ENCODE data around the gene NTNG1. TPM values are rescaled to one million over a fixed set of nuclear protein-coding genes. Genes with fewer than 3 reads are reported as not detected.

The NTNG1 gene
- total RNA-seq, 2 experiments from 2014 or later, result not detected

DNA sequence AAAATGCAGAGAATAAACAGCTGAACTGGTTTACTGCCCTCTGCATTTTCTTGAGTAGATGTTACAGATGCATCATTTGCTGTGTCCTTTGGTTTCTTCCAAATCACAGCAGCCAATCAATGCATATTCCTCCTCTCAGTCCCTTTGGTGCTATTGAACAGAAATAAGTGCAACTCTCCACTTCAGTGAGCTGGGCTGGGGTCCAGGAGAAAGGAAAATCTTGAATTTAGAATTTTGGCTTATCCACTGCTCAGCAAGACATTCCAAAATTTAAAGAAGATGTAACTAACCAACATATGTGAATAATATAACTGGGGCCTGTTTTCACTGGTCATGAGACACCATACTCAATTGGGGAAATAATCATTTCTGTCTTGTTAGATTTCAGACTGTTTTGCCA lies 45.2 kb upstream of the NTNG1 start:
- intact Hi-C loops (cut with DNase I, micrococcal nuclease), result no loop called here
- Mint-ChIP-seq H3K4me1 (ENCODE audit: low read depth) (no peaks in the 10 kb centered on the region), H3K27me3 (peaks cover 21% of the 10 kb centered on the region), H3K36me3 (ENCODE audit: low read depth) (no peaks in the 10 kb centered on the region), H3K9me3 (peaks cover 2% of the 10 kb centered on the region), H3K27ac (no peak overlapping the region), H3K4me3 (no peak overlapping the region)
- CTCF ChIA-PET, result no interaction called here
- H3K4me1 ChIP-seq (ENCODE audit: insufficient read depth, low read length), result no peaks in the 10 kb centered on the region
- POLR2A ChIA-PET, result no interaction called here
- H3K9me3 ChIP-seq (ENCODE audit: control insufficient read depth in 1 of 2, insufficient read depth in 1 of 2, low read length in 2 of 2), result peaks cover 0 to 4% of the 10 kb centered on the region in 2 experiments
- TF ChIP-seq, protein P1, sequence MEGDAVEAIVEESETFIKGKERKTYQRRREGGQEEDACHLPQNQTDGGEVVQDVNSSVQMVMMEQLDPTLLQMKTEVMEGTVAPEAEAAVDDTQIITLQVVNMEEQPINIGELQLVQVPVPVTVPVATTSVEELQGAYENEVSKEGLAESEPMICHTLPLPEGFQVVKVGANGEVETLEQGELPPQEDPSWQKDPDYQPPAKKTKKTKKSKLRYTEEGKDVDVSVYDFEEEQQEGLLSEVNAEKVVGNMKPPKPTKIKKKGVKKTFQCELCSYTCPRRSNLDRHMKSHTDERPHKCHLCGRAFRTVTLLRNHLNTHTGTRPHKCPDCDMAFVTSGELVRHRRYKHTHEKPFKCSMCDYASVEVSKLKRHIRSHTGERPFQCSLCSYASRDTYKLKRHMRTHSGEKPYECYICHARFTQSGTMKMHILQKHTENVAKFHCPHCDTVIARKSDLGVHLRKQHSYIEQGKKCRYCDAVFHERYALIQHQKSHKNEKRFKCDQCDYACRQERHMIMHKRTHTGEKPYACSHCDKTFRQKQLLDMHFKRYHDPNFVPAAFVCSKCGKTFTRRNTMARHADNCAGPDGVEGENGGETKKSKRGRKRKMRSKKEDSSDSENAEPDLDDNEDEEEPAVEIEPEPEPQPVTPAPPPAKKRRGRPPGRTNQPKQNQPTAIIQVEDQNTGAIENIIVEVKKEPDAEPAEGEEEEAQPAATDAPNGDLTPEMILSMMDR (IDR thresholded peaks at IDR 0.05), result no peak
- no peak overlapping the region for H3K4me3 ChIP-seq (ENCODE audit: low read length)
- H3K27me3 ChIP-seq (ENCODE audit: control insufficient read depth in 1 of 2, insufficient read depth in 2 of 2, low read length in 2 of 2), result no peaks in the 10 kb centered on the region
- no peak overlapping the region for H3K27ac ChIP-seq (ENCODE audit: low read depth in 1 of 2, low read length in 2 of 2)
- no peaks in the 10 kb centered on the region for H3K36me3 ChIP-seq (ENCODE audit: insufficient read depth, low read length)
- DNase-seq, result no peak
- no peak for ATAC-seq (ENCODE audit: poor library complexity)

- no peaks in the 10 kb centered on the region for H3K4me1 ChIP-seq (ENCODE audit: insufficient read depth, low read length)
- H3K9me3 ChIP-seq (ENCODE audit: control insufficient read depth in 1 of 2, insufficient read depth in 1 of 2, low read length in 2 of 2), result peaks cover 0 to 4% of the 10 kb centered on the region in 2 experiments
- no peaks in the 10 kb centered on the region for H3K36me3 ChIP-seq (ENCODE audit: insufficient read depth, low read length)
- Mint-ChIP-seq H3K9me3 (peaks cover 2% of the 10 kb centered on the region), H3K4me3 (no peak overlapping the region), H3K4me1 (ENCODE audit: low read depth) (no peaks in the 10 kb centered on the region), H3K27me3 (peaks cover 19% of the 10 kb centered on the region), H3K36me3 (ENCODE audit: low read depth) (no peaks in the 10 kb centered on the region), H3K27ac (no peak overlapping the region)
- DNase-seq (no peak), ATAC-seq (ENCODE audit: poor library complexity) (no peak)
- intact Hi-C loops (cut with DNase I, micrococcal nuclease), result no loop called here
- no peak overlapping the region for H3K4me3 ChIP-seq (ENCODE audit: low read length)
- POLR2A ChIA-PET, result no interaction called here
- CTCF ChIA-PET, result no interaction called here
- H3K27me3 ChIP-seq (ENCODE audit: control insufficient read depth in 1 of 2, insufficient read depth in 2 of 2, low read length in 2 of 2), result no peaks in the 10 kb centered on the region
- no peak overlapping the region for H3K27ac ChIP-seq (ENCODE audit: low read depth in 1 of 2, low read length in 2 of 2)
- TF ChIP-seq, protein P1 (IDR thresholded peaks at IDR 0.05), result no peak
Observed at GRCh38 chr1:107096690-107097089, 44.1 kb upstream of the NTNG1 start.

DNA sequence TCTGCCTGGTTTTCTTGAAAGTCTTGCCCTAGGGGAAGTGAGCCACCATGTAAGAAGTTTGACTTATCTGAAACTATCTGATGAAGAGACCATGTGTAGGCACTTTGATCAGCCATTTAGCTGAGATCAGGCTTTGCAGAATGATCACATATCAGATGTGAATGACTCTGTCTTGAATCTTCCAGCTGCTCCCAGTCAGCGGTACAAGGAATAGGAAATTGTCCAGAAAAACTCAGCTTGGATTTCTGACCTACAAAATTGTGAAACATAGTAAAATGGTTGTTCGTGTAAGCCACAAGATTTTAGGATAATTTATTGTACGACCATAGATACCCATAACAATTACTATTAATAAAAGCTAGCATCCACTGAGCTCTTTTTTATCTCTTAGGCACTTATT lies 41.9 kb upstream of the NTNG1 start:
- ATAC-seq (ENCODE audit: poor library complexity) (no peak), DNase-seq (no peak)
- H3K4me3 Mint-ChIP-seq, result no peak overlapping the region
- no peaks in the 10 kb centered on the region for H3K4me1 Mint-ChIP-seq (ENCODE audit: low read depth)
- POLR2A ChIA-PET, result no interaction called here
- H3K27ac Mint-ChIP-seq, result no peak overlapping the region
- Histone ChIP-seq H3K36me3 (ENCODE audit: insufficient read depth, low read length) (no peaks in the 10 kb centered on the region), H3K27ac (ENCODE audit: low read depth in 1 of 2, low read length in 2 of 2) (no peak overlapping the region), H3K9me3 (ENCODE audit: control insufficient read depth in 1 of 2, insufficient read depth in 1 of 2, low read length in 2 of 2) (peaks cover 0 to 4% of the 10 kb centered on the region in 2 experiments), H3K4me1 (ENCODE audit: insufficient read depth, low read length) (no peaks in the 10 kb centered on the region), H3K27me3 (ENCODE audit: control insufficient read depth in 1 of 2, insufficient read depth in 2 of 2, low read length in 2 of 2) (no peaks in the 10 kb centered on the region), H3K4me3 (ENCODE audit: low read length) (no peak overlapping the region)
- intact Hi-C loops (cut with DNase I, micrococcal nuclease), result no loop called here
- CTCF ChIA-PET, result no interaction called here
- H3K36me3 Mint-ChIP-seq (ENCODE audit: low read depth), result no peaks in the 10 kb centered on the region
- H3K9me3 Mint-ChIP-seq, result no peaks in the 10 kb centered on the region
- H3K27me3 Mint-ChIP-seq, result peaks cover 16% of the 10 kb centered on the region
- TF ChIP-seq, protein P1 (IDR thresholded peaks at IDR 0.05), result no peak

All from CD4-positive, alpha-beta T cell (primary cell).